Kidney tubule cell (primary cell): ENCODE measurements around the gene PHB1.

Source experiments
- DNase-seq: peaks from one replicate; pipeline ENCODE4 v3.0.0-alpha.2; 2018; ENCODE audit warnings: low spot score

The PHB1 gene

DNA sequence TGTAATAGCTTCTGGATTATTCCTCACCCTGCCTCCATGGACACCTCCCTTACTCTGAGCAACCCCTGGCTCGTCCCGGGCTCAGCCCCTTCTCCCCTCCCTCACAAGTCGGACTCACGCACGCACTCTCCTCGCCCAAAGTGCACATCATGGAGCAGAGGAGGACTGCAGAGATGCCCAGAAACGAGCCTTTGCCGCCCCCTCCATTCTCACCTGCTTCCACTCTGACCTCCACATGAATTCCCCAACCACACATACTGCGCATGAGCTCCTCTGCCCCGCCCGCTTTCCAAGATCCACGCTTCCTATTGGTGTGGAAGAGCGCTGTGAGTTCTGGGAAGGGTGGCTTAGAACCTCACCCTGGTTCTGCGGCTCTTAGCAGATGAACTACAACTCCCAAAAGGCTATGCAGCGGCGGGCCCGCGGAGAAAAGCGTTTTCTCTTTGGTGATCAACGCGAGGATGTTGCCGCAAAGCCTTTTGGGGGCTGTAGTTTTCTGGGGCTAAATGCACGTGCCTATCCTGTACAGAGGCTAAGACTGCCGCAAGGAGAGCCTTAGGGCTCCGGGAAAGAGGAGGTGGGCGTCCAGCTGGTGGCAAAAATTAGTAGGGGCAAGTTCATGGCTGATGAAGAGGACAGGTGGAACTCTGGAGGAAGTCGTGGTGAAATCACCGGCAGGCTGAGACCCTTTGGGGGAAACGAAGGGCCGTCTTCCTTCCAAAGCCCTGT is at the start of gene PHB1:
Gene PHB1, minus strand, starts transcription at position 261 of the 729 bp plus-strand sequence. CDS start 1,618 bp downstream, outside the sequence.
- peak; percentile 98 for DNase-seq

DNA sequence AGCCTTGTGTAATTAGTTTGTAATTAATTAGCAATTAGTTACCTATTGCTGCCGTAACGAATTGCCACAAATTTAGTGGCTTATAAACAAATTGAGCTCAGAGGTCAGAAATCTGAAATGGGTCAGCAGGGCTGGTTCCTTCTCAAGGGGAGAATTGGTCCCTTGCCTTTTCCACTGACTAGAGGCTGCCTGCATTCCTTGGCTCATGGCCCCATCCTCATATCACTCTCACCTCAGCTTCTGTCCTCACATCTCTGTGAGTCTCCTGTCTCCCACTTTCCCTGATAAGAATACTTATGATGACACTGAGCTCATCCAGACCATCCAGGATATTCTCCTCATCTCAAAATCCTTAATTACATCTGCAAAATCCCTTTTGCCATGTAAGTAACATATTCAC is 49.4 kb upstream of the PHB1 start:
- DNase-seq = no peak

DNA sequence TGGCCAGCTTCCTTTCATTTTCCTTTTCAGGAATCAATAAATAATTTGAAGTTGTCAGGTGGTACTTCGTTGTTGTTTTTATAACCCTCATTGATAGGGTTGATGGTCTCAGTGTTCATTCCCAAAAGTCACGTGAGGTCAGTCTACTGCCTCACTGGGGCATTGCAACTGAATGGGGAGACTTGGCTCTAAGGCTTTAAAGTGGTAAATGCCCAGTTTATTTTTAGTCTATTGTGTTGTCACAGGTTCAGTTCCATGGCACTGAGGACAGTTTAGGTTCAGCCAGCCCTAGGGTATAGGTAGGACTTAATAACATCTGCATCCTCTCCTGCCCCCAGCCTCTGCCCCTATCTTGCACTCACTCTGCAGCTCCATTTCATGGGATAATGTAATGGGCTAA is 46.9 kb upstream of the PHB1 start:
- DNase-seq = no peak

DNA sequence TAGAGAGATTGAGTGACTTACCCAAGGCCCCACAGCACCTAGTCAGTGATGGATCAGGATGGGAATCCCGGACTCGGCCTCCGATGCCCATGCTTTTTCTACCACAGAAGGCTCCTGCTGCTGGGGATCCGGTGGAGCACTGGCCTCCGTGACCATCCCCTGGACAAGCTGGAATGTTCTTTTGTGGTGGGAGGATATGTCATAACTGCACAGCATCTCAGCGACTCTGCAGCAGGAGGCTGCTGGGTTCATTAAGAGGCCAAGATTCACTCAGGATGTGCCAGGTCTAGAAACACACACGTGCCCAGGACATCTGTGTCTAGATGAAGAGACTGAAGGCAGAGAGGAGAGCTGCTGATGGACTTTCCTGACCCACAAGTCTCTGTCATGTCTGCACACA is 45.7 kb upstream of the PHB1 start:
- no peak for DNase-seq

DNA sequence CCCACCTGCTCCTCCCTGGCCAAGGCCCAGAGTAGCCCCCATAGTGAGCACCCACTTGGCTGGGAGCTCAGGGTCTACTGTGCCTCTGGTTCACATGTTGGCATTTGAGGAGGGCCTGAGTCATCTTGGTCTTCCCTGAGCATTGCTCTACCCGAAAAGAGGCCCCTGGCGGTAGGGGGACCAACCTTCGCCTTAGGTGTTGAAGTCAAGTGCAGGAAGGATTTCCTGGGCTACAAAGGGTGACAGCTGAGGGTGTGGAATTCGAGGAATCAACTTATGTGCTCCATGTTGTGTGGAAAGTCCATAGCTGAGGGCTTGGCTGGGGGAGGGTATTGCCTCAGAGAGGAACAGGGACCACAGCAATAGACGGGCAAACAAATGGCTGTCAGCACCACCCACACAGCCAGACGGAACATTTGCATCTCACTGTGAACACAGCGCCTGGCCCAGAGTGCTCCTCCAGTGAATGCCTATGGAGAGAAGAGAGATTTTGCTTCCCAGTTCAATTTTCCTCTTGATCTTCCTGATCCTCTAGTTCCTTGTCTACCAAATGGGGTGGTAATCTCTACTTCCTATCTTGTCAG is 44.8 kb upstream of the PHB1 start:
- no peak for DNase-seq

DNA sequence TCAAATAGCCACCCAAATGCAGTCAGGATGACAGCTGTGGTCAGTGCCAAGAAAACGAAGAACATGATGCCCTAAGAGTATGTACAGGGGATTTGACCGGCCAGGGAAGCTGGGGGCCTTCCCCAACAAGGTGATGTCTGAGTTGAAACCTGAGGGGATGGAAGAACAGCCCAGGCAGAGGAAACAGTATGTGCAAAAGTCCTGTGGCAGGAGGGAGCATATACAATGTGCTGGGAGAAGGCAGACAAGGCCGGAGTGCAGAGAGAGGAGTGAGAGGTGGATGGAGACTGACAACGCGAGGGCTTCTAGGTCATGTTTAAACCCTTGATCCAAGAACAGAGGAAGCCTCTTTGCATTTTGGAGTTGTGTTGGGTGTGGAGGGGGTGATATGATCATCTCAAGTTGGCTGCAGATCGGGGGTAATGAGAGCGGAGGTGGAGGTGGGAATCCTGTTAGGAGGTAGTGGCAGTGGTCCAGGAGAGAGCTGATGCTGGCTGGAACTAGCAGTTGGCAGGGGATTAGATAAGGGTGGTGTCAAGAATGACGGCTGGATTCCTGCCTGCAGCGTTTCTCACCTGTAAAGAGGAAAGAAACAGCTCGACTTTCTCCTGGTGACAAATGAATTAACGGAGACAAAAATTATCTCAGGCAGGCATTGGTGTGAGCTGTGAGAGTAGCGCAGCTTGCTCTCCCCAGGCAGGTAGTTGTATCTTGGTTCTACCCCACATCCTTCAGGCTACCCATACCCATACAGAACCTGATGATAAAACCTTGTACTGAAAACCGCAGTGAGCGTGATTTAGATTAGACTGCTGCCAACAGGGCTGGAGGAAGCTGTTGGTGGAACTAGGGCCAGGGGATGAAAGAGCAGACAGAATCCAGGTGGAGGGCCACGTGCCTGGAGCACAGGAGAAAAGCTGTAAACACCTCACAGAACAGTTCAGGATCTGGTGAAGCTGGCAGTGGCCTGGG is 43.2 kb upstream of the PHB1 start:
- no peak for DNase-seq

DNA sequence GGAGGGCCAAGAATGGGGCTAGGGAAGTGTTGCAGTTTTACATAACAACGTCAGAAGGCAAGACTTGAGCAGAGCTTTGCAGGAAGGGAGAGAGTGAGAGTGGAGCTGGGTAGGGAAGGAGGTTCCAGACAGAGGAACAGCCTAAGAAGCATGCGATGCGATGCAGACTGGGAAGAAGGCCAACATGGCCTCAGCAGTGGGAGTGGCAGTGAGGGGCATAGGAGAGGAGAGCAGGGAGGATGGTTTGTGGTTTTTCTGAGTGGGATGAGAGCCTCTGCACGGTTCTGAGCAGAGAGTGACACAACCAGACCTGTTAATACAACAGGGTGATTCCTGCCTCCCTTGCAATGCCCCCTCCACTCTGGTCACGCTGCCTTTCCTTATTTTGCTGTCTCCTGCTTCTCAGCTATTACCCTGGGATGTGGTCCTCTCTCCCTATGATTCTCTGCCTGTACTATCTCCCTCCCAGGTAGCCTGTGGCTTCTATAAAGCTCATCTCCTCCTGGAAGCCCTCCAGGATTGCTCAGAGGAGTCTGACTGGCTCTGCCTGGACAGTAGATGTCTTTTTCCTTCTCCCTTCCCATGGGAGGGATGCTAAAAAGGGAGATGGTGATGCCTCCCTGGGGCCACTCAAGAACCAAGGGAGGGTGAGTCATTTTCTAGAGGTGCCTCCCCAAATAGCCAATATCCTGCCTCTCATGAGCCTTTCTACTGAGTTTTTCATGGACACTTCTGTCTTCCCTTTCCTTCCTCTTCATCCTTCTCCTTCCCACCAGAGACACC is 41.7 kb upstream of the PHB1 start:
- peak; percentile 79 for DNase-seq

DNA sequence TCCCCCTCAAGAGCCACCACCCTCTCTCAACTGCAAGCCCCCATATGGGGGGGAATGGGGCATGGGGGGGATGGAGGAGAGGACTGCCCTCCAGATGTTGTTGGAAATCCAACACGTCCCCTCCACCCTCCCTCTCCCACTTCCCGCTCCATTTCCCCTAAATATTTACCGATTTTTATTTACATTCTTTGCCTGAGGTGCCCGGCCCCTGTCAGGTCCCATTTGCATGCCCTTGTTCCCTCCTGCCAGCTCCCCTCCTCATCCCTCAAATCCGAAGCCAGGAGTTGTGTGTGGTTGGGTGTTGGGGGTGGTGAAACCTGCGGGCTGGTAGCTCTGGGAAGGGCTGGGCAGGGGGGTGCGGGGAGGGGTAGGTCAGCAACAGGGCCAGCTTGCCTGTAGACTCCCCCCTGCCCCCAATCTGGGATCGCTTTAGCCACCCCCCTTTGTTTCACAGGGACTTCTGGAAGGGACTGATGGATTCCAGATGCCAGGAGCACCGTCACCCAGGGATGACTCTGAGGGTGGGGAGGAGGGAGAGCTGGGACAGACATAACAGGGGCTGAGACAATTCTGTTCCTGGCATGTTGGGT is 40.7 kb upstream of the PHB1 start:
- DNase-seq = no peak

DNA sequence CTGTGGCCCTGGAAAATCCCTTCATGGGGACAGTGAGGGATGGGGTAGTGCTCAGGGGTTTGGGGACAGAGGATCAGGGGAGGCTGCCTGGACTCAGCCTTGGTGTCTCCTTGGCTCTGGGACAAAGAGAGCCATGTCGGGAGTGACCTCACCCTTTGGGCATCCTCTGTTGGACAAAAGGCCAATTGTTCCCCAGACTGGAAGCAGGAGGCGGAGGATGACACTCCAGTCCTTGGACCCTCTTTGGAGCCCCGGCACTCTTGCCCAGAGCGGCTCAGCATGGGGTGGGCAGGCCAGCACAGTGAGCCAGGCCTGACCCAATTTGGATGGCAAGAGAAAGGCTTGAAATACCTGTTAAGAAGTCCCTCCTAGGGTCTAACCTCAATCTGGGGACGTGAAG is 39.4 kb upstream of the PHB1 start:
- DNase-seq = peak; percentile 60

DNA sequence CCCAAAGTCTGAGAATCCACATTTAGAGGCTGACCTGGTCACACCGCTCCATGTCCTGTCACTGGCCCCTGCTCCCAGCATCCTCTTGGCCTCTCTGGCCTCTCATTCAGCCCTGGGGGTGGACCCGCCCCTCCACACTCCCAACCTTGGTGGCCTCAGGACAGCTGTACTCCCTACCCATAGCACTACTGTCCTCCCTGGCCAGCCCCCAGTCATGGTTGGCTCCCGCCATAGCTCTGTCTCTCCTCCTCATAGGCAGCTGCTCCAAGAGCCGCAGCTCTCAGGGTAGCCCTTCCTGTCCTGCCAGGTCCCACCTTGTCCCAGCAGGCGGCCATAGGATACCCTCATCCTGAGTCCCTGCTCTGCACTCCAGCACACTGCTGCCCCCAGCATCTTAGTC is 38.0 kb upstream of the PHB1 start:
- no peak for DNase-seq

DNA sequence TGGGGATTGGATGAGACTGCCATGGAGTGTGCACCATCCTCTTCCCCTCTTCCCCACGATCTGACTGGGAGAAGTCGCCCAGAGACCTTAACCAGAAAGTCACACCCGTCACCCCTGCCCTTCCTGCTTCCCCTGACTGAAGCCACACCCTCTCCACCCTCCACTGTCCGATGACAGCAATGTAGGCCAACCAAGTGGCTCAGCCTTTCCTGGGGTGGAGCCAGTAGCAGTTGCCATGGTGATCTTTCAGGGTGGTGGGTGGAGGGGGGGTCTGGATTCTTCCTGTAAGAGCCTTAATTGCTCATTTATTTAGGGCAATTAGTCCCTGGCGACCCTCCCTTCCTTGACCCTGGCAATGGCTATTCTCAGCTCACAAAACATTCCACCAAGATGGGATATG is 37.5 kb upstream of the PHB1 start:
- DNase-seq = no peak

DNA sequence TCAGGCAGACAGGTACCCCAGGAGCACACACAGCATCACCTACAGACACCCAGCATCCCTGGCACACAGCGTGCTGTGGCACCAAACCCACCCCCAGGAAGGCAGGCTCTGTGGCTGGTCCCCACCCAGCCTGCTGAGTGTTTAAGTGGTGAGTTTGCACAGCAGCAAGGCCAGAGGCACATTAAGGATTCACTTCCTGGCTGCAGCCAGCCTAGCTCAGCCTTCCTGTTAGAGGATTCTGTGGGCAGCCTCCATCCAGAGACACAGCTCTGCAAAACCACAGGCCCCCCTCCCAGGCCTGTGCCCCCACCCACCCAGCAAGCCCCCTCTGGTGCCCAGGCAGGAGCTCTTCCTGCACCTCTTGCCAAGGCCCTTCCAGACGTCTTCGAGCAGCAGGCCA is 36.1 kb upstream of the PHB1 start:
- peak; percentile 49 for DNase-seq

DNA sequence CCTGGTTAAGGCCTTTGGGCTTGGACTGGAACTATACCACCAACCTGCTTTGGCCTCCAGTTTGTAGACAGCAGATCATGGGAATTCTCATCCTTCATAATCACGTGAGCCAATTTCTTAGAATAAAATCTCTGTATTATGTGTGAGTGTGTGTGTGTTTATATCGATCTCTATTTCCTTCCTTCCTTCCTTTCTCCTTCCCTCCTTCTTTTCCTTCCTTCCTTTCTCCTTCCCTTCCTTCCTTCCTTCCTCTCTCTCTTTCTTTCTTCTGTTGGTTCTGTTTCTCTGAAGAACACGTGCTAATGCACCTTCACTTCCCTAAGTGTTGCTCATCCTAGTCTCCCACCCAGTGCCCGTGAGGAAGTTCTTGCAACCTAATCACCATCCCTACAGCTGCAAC is 35.5 kb upstream of the PHB1 start:
- no peak for DNase-seq

DNA sequence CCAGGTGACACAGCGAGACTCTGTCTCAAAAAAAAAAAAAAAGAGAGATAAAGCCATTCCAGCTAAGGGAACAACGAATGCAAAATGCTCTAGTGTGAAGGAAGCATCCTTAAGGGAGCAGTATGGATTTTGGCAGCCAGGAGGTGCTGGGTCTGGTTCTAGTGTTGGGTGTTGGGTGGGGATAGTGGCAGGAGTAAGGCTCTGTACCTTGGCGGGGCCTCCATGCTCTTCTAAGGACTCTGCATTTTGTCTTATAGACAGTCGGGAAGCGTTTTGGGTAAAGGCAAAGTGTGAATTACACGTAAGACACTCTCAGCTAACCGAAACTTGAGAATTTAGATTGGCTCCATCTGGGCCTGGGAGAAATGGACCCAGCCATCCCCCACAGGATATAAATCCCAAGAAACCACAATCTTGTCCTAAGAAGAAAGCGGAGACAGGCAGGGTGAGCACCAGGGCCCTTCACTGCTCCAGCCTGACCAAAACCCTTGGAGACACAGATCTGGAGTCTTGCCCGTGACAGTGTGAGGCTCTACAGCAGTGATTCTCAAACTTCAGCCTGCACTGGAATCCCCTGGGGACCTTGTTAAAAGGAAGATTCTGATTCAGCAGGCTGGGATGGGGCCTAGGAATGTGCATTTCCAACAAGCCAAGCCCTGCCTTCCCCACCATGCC is 33.1 kb upstream of the PHB1 start:
- DNase-seq = no peak

DNA sequence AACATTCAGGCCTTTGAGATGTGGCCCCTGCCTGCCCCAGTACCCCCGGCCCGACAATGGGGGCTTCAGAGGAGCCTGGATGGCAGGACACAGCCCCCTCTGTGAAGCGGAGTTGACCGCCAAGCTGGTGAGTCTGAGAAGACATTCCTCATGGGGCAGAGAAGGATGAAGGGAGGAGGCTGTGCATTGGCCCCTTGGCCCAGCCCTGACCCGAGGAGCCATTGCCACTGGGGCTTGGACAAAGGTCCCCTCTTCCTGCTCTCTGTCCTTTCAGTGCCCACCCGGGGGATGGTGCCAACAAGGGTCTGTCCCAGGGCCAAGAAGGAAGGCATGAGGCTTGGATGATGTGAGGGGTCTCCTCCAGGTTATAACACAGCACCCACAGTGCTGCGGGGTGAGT is 30.9 kb upstream of the PHB1 start:
- DNase-seq = no peak

DNA sequence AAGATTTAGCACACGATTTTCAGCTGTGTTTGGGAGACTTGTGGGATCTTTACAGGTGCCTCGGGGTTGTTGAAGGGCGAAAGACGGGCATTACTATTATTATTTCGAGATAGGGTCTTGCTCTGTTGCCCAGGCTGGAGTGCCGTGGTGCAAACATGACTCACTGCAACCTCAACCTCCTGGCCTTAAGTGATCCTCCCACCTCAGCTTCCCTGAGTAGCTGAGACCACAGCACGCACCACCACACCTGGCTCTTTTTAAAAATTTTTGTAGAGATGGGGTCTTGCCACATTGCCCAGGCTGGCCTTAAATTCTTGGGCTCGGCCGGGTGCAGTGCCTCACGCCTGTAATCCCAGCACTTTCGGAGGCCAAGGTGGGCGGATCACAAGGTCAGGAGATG is 29.7 kb upstream of the PHB1 start:
- no peak for DNase-seq

DNA sequence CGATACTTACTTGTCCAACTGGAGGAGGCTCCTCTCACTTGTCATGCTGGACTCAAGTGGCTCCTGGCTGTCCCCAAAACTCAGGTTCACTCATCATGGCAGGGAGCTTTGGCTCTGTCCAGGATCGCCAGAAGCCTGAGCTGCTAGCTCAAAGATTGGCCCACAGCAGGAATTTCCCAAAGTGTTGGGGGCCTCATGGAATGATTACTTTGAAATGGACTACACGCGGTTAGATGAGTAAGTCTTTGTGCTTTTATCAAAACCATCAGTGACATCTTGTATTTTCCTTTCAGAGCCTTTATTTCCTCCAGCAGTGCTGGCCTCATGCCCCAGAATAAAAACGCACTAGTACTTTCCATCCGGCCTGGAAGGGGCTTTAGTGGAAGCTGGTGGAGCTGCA is 29.2 kb upstream of the PHB1 start:
- no peak for DNase-seq

DNA sequence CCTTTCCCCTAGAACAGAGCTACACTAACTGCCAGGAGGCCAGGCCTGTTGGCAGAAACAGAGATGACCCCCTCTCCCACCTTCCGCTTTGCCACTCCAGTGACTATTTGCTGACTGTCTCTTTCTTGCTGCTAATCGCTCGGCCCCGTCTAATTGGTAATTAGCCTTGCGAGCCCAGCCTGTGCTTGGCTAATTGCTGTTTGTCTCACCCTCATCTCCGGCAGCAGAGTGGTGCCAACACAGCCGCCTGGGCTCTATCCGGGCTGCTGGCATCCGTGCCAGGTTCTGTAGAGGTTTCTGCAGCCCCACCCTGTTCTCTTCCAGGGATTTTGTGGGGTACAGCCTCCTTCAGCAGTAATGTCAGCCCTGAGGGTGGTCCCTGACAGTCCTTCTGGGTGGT is 27.4 kb upstream of the PHB1 start:
- DNase-seq = no peak

DNA sequence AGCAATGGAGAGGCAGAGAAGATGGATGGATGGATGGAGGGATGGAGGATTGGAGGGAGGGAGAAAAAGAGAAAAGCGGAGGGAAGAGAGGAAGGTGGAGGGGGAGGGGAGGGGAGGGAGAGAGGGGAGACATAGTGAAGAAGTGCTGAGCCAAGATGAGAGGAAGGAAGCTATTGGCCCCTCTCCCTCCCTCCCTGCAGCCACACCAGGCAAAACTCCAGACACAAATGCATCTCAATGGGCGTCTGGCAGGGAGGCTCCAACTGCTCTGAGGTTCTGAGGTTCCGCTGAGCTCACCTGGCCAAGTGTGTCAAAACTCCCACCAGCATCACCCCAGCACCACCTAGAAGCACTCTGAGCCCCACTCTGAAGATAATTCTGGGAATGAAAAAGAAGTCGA is 26.9 kb upstream of the PHB1 start:
- DNase-seq = no peak

DNA sequence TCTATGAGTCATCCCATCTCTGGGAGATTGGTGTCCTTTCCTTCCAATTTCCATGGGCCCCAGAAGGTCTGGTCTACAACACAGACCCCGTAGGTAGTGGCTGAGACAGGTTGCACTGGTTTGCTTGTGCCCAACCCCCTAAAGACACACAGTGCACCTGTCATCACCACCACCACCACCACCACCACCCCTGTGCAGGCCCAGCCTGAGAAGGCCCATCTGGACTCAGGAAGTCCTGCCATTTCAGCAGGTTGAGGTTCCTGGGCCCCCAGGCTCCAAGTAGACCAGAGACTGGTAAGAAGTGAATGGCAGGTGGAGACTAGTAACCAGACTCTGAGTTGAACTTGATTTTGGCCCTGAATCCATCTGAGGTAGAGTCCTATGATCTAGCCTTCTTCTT is 25.9 kb upstream of the PHB1 start:
- DNase-seq = no peak
